Loucy (cell line): ENCODE data around the gene SIPA1L3.

ENCODE experiments used
- CTCF ChIP-seq: fragments of 200-600 bp; sonication (generic); conservative IDR thresholded peaks from 2 replicates; pipeline ENCODE4 v1.5.1; 2014; ENCODE audit warnings: mild to moderate bottlenecking, antibody characterized with exemption, low read length
- EZH2phosphoT487 ChIP-seq: fragments of 200-600 bp; IDR thresholded peaks from 2 replicates; pipeline ENCODE4 v1.6.1; 2018; ENCODE audit warnings: antibody characterized with exemption, mild to moderate bottlenecking, moderate library complexity, borderline replicate concordance

DNA sequence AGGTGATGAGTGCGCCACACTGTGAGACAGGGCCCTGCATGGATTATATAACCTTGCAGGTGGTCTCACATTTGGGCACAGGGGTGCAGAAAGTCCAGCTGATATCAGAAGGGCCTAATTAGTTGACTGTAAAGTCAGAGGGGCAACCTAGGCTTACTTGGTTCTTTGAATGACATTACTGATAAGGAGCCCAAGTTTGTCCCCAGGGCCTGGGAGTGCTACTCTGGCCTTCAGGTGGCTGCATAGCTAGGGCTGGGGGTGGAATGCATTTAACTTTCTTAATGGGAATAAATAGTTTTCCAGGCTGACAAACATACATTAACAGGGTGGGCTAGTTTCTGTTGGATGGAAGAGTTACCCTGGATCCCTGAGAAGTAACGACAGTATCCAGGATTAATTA is 3.9 kb upstream of the SIPA1L3 start:
- TF ChIP-seq CTCF (no peak), EZH2phosphoT487 (no peak)
